Liver (tissue), 9 donors: Measurements from ENCODE around the gene TP63. TPM values are rescaled to one million over a fixed set of nuclear protein-coding genes. Genes with fewer than 3 reads are reported as not detected.

Experiments used
- DNase-seq: peaks from one replicate; pipeline ENCODE4 v3.0.0-alpha.2; 2017; ENCODE audit warnings: low spot score
- H3K27ac ChIP-seq, 2 donors: one replicate each; pipeline ENCODE4 v1.7.0; 2013; ENCODE audit warnings: inconsistent platforms in 2 of 2, low read length in 2 of 2, control low read depth in 1 of 2, low read depth in 1 of 2, mild to moderate bottlenecking in 1 of 2
- H3K27me3 ChIP-seq, 4 donors: one replicate each; pipeline versions ENCODE4 v1.6.1 to v1.7.0; 2013; ENCODE audit warnings: low read length in 3 of 4, inconsistent platforms in 1 of 4, mild to moderate bottlenecking in 1 of 4, moderate library complexity in 1 of 4; ENCODE audit not compliant: control insufficient read depth in 4 of 4, insufficient read depth in 4 of 4
- H3K36me3 ChIP-seq, 4 donors: one replicate each; pipeline versions ENCODE4 v1.6.1 to v1.7.0; 2013; ENCODE audit warnings: low read length in 3 of 4, mild to moderate bottlenecking in 3 of 4, low read depth in 1 of 4, moderate library complexity in 1 of 4; ENCODE audit not compliant: control insufficient read depth in 4 of 4, insufficient read depth in 3 of 4
- H3K4me1 ChIP-seq, 4 donors: one replicate each; pipeline versions ENCODE4 v1.6.1 to v1.7.0; 2013; ENCODE audit warnings: low read length in 3 of 4, mild to moderate bottlenecking in 3 of 4, moderate library complexity in 1 of 4; ENCODE audit not compliant: control insufficient read depth in 4 of 4, insufficient read depth in 4 of 4
- H3K4me3 ChIP-seq, 3 donors: one replicate each; pipeline versions ENCODE4 v1.6.1 to v1.7.0; 2013; ENCODE audit warnings: low read length in 3 of 3, control low read depth in 1 of 3, low read depth in 1 of 3, mild to moderate bottlenecking in 1 of 3
- H3K9ac ChIP-seq, 2 donors: one replicate each; pipeline ENCODE4 v1.7.0; 2013; ENCODE audit warnings: low read length in 2 of 2, mild to moderate bottlenecking in 2 of 2, moderate library complexity in 2 of 2, control low read depth in 1 of 2, low read depth in 1 of 2
- H3K9me3 ChIP-seq, 4 donors: one replicate each; pipeline versions ENCODE4 v1.6.1 to v1.7.0; 2013; ENCODE audit warnings: low read length in 3 of 4; ENCODE audit not compliant: control insufficient read depth in 4 of 4
- ATF3 ChIP-seq: IDR thresholded peaks from 2 replicates; pipeline ENCODE4 v1.6.1; 2016; ENCODE audit warnings: antibody characterized with exemption
- CTCF ChIP-seq: fragments of 150-350 bp; IDR thresholded peaks from 2 replicates; pipeline ENCODE4 v1.5.1; 2017; ENCODE audit warnings: improper control_type of control experiment, low read depth, low read length; ENCODE audit not compliant: missing input control
- EGR1 ChIP-seq, 2 donors: IDR thresholded peaks; 2 replicates each; pipeline ENCODE4 v1.6.1; 2016 to 2018; ENCODE audit warnings: antibody characterized with exemption in 2 of 2, low read depth in 2 of 2
- FOXA1 ChIP-seq: IDR thresholded peaks from 2 replicates; pipeline ENCODE4 v1.6.1; 2016; ENCODE audit warnings: antibody characterized with exemption
- FOXA2 ChIP-seq: IDR thresholded peaks from 2 replicates; pipeline ENCODE4 v1.6.1; 2016; ENCODE audit warnings: antibody characterized with exemption
- GABPA ChIP-seq, 2 donors: IDR thresholded peaks in 1 of 2; conservative IDR thresholded peaks in 1 of 2; 2 replicates each; pipeline ENCODE4 v1.6.1; 2016; ENCODE audit warnings: antibody characterized with exemption in 2 of 2, mild to moderate bottlenecking in 1 of 2, moderate library complexity in 1 of 2
- HNF4A ChIP-seq, 2 donors: conservative IDR thresholded peaks; 2 replicates each; pipeline ENCODE4 v1.6.1; 2016; ENCODE audit warnings: antibody characterized with exemption in 2 of 2, mild to moderate bottlenecking in 2 of 2
- HNF4G ChIP-seq: IDR thresholded peaks from 2 replicates; pipeline ENCODE4 v1.6.1; 2016; ENCODE audit warnings: antibody characterized with exemption
- JUND ChIP-seq, 2 donors: IDR thresholded peaks; 2 replicates each; pipeline ENCODE4 v1.6.1; 2016; ENCODE audit warnings: antibody characterized with exemption in 2 of 2
- MAX ChIP-seq: IDR thresholded peaks from 2 replicates; pipeline ENCODE4 v1.6.1; 2016; ENCODE audit warnings: antibody characterized with exemption
- NR2F2 ChIP-seq: IDR thresholded peaks from 2 replicates; pipeline ENCODE4 v1.6.1; 2016; ENCODE audit warnings: antibody characterized with exemption
- RAD21 ChIP-seq, 2 donors: IDR thresholded peaks; 2 replicates each; pipeline ENCODE4 v1.6.1; 2016; ENCODE audit warnings: antibody characterized with exemption in 2 of 2, mild to moderate bottlenecking in 2 of 2
- RXRA ChIP-seq, 2 donors: IDR thresholded peaks; 2 replicates each; pipeline ENCODE4 v1.6.1; 2017 to 2018; ENCODE audit warnings: antibody characterized with exemption in 2 of 2, mild to moderate bottlenecking in 1 of 2
- TAF1 ChIP-seq: conservative IDR thresholded peaks from 2 replicates; pipeline ENCODE4 v1.6.1; 2016; ENCODE audit warnings: antibody characterized with exemption, mild to moderate bottlenecking
- YY1 ChIP-seq: IDR thresholded peaks from 2 replicates; pipeline ENCODE4 v1.6.1; 2016; ENCODE audit warnings: antibody characterized with exemption, mild to moderate bottlenecking
- ZBTB33 ChIP-seq: IDR thresholded peaks from 2 replicates; pipeline ENCODE4 v1.6.1; 2016; ENCODE audit warnings: antibody characterized with exemption
- WGBS: extraction: QIAGEN DNeasy Blood & Tissue Kit; methylation state at CpG from one replicate; pipeline ENCODE4 v1.1.7; 2013; 5-methylcytosine and 5-hydroxymethylcytosine counted together
- polyA plus RNA-seq, 2 donors: library from polyadenylated mRNA; stranded (reverse) in 1 of 2; unstranded in 1 of 2; fragments of 200-250 nt in 1 of 2; fragments of >200 nt in 1 of 2; fragmentation: Nextera tagmentation in 1 of 2; extraction: Ambion mirVana in 1 of 2; gene quantifications; one replicate each; pipeline versions ENCODE4 v1.2.1 to v1.2.3, GENCODE V29; 2013 to 2015
- total RNA-seq, 2 donors: library from RNA; depleted of rRNA; stranded (reverse); fragments of >200 nt; gene quantifications; one replicate each; pipeline ENCODE4 v1.2.3, GENCODE V29; 2014
- donor health status: healthy.
- donor health status: healthy.
- donor health status: healthy.
- donor health status: healthy.
- donor health status: healthy.

TP63 gene
- total and polyA plus RNA-seq, 4 donors: under 0.01 to 0.08 (median 0.05) TPM; not detected in 1

- no peaks in the 10 kb centered on the region for H3K36me3 ChIP-seq
- H3K9ac ChIP-seq: no peak overlapping the region
- H3K4me3 ChIP-seq: no peak overlapping the region
- H3K27me3 ChIP-seq: no peaks in the 10 kb centered on the region
- H3K27ac ChIP-seq: no peak overlapping the region
- no peak for DNase-seq
- TF ChIP-seq EGR1 (IDR thresholded peaks at IDR 0.05; ENCODE audit: low read depth in 2 of 2) (no peak), RAD21 (IDR thresholded peaks at IDR 0.05) (no peak), CTCF (no peak), ZBTB33 (no peak), GABPA (IDR thresholded peaks at IDR 0.05 in 1 of 2, conservative IDR thresholded peaks at IDR 0.05 in 1 of 2) (no peak), HNF4A (conservative IDR thresholded peaks at IDR 0.05) (no peak), NR2F2 (no peak), JUND (IDR thresholded peaks at IDR 0.05) (no peak), YY1 (no peak), FOXA2 (no peak), RXRA (IDR thresholded peaks at IDR 0.05) (no peak), ATF3 (no peak)
- 73% methylated on average over 3 of the region's 3 CpGs for WGBS
- H3K4me1 ChIP-seq: no peaks in the 10 kb centered on the region
- no peaks in the 10 kb centered on the region for H3K9me3 ChIP-seq
Observed at GRCh38 chr3:189822726-189823125, 191.5 kb downstream of the TP63 start.

GRCh38 chr3:189824629-189825312, 193.6 kb downstream of the TP63 start:
- DNase-seq: no peak
- WGBS: 72% methylated on average over 5 of the region's 5 CpGs
- no peaks in the 10 kb centered on the region for H3K9me3 ChIP-seq
- no peak overlapping the region for H3K9ac ChIP-seq
- H3K4me1 ChIP-seq: no peaks in the 10 kb centered on the region
- no peaks in the 10 kb centered on the region for H3K27me3 ChIP-seq
- H3K36me3 ChIP-seq: no peaks in the 10 kb centered on the region
- H3K4me3 ChIP-seq: no peak overlapping the region
- no peak overlapping the region for H3K27ac ChIP-seq
- TF ChIP-seq NR2F2: no peak
- no peak for TF ChIP-seq RAD21 (IDR thresholded peaks at IDR 0.05)
- TF ChIP-seq HNF4G: no peak
- no peak for TF ChIP-seq MAX
- no peak for TF ChIP-seq RXRA (IDR thresholded peaks at IDR 0.05)
- no peak for TF ChIP-seq TAF1
- no peak for TF ChIP-seq FOXA1
- TF ChIP-seq HNF4A (conservative IDR thresholded peaks at IDR 0.05): no peak
- no peak for TF ChIP-seq GABPA (IDR thresholded peaks at IDR 0.05 in 1 of 2, conservative IDR thresholded peaks at IDR 0.05 in 1 of 2)
